Posterior vena cava (tissue), 2 donors: ENCODE data around the gene MZT2A. TPM values are rescaled to one million over a fixed set of nuclear protein-coding genes. Genes with fewer than 3 reads are reported as not detected.
"Not testable (repeated sequence)": the region's sequence is repeated elsewhere in the genome, so short reads cannot be mapped to it uniquely, and the experiment has no call there.

Source experiments
- DNase-seq: peaks from one replicate; pipeline ENCODE4 v3.0.0-alpha.2; 2020; ENCODE audit warnings: low spot score
- intact Hi-C, 2 donors: fragments of 100-400 bp; cut with DNase I; formaldehyde crosslinking; loops; one replicate each; pipeline versions ENCODE4 v1.14.1 to v1.14.2; 2022 to 2023
- total RNA-seq, 2 donors: library from RNA; stranded (reverse); fragmentation: NEBNext Ultra II Directional; extraction: Animal tissue kit (Norgen Biotek cat#: 25700); gene quantifications; one replicate each; pipeline ENCODE4 v1.2.1, GENCODE V29; 2021
- donor health status: DM: yes; HTN: yes; CAD: no.
- donor health status: DM: yes; HTN: yes; CAD: no.

Gene MZT2A
- total RNA-seq, 2 donors from 2014 or later, result 42.8 to 44.5 TPM

DNA sequence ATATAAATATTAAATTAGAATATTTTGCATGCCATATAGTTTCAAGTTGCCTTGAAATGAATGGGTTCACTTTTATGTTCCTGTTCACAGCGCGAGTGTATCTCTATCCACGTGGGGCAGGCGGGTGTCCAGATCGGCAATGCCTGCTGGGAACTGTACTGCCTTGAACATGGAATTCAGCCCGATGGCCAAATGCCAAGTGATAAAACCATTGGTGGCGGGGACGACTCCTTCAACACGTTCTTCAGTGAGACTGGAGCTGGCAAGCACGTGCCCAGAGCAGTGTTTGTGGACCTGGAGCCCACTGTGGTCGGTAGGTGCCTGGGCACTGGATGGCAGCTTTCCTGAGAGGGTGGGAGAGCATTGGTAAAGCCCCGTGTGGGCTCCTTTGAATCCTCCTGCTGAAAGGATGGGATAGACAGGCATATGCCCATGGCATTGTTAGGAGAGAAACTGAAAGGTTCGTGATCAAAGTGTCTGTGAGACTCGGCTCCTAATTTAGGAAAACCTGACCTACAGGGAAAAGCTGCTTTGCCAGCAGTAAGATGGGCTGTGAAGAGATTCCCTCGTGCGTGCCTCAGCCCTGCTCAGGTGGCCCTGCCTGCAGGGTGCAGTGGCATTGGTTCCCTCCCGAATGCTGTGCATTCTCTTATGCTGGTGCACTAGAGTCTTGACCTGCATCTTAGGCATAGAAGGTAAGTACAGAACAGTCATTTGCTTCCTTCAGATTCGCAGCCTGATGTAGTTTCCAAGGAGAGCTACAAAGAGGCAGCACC is 13.9 kb downstream of the MZT2A start:
- not testable (repeated sequence) for DNase-seq
- intact Hi-C loops, result loop anchor here in 1 of 2 donors (10.0 kb wide), 1 partner anchor 517 kb away; no protein-coding TSS in a partner anchor

DNA sequence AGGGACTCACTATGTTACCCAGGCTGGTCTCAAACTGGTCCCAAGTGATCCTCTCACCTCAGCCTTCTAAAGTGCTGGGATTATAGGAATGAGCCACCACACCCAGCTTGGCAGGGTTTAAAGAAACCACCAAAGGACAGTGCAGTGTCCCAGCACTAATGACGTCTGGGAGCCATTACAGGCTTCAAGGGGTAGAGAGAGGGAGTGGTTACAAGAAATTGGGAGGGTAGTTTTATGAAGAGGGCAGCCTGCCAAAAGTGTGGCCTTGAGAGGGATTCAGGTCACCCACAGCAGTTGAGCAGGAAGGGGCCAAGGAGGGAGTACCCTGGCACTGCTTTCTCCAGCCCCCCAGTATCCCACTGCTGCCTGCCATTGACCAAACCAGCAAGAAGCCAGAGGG is 15.0 kb downstream of the MZT2A start:
- intact Hi-C loops, result loop anchor here in 1 of 2 donors (10.0 kb wide), 1 partner anchor 518 kb away; no protein-coding TSS in a partner anchor
- DNase-seq, result not testable (repeated sequence)

DNA sequence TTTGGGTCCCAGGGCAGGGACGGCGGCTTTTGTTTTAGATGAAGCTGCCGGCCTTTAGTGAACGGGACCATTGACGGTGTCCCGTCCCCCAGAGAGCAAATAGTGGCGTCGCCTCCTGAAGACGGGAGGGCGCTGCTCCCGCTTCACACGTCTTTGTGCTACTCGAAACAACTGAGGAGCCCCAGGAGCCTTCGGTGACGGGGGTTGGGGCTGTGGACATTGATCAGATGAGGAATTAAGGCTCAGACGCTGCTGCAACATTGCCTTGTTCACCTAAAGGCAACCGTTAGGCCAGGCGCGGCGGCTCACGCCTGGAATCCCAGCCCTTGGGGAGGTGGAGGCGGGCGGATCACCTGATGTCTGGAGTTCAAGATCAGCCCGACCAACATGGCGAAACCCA is 15.8 kb downstream of the MZT2A start:
- intact Hi-C loops, result loop anchor here in 1 of 2 donors (10.0 kb wide), 1 partner anchor 518 kb away; no protein-coding TSS in a partner anchor
- not testable (repeated sequence) for DNase-seq

DNA sequence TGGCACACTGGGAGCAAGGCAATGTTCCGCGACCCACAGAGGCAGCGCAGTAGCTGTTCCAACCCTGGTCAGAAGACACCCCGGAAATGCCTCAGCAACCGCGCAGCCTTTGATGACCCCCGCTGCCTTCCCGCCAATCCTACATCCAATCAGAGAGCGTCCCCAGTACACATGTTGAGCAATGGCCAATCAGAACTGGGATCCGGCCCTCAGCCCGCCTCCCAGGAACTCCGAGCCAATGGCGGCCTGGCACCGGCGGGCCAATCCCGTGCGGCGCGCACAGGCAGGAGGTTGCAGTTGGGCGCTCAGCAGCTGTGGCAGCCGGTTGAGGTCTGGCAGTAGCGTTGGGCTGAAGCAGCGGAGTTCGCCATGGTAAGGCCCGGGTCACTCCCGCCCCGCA is 16.4 kb downstream of the MZT2A start, which contains the start of gene TUBA3D:
Gene TUBA3D, plus strand, starts transcription at position 289 of the 400 bp plus-strand sequence. Its CDS starts 81 bp downstream, at position 370.
- DNase-seq, result no peak

DNA sequence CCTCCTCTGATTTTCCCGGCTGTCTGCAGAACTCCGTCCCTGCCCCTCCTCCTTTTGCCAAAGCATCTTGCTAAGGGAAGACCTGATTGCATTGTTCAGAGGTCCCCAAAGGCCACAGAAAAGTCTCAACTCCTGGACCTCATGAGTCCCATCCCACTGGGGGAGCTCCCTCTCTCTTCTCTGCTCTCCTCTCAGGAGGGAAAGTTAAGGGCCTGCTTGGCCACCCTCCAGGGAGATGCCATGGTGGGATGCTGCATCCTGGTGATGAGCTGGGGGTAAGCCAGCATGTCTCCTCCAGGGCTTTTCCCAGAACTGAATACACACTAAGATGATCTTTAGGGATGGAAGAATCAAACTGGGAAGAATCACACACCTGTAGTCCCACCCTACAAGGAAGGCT is 18.9 kb downstream of the MZT2A start:
- not testable (repeated sequence) for DNase-seq
- intact Hi-C loops, result loop anchor here in 1 of 2 donors (10.0 kb wide), 1 partner anchor 522 kb away; no protein-coding TSS in a partner anchor

More for the DNA sequence above, 16.4 kb downstream of the MZT2A start, which contains the start of gene TUBA3D:
- intact Hi-C loops, result loop anchor here in 1 of 2 donors (10.0 kb wide), 1 partner anchor 519 kb away; no protein-coding TSS in a partner anchor

DNA sequence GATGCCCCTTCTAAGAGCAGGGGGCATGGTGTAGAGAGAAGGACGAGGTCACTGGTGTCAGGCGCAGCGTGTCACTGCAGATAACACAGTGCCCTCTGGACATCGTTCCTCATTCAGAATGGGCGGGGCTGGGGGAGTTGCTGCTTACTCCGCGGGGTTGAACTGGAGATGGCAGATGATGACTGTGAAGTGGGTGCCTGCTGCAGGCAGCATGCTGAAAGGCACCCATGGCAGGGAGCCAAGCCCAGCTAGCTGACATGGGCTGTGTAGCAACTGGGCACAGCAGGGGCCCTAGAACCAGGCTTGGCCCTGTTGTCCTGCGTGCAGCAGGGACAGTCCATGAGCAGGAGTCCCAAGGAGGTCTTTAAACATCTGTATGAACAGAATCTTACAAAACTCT is 20.6 kb downstream of the MZT2A start:
- intact Hi-C loops, result loop anchor here in 1 of 2 donors (10.0 kb wide), 1 partner anchor 523 kb away; no protein-coding TSS in a partner anchor
- DNase-seq, result not testable (repeated sequence)

DNA sequence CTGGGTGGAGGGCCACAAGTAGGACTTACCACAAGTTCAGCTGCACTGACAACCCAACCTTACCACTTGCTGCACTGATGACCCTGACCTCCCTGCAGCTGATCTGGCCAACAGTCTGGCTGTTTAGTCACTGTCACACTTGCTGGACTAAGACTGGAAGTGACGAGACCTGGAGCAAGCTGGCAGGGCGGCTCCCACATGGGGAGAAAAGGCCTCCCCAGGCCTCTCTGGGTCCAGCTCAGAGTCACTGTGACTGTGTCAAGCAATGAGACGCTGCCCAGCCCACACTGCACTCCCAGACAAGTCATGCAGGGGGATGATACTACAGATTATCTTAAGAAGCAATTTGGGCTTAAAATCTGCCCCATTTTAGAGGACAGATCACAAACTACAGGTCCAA is 21.3 kb downstream of the MZT2A start:
- intact Hi-C loops, result loop anchor here in 1 of 2 donors (10.0 kb wide), 1 partner anchor 524 kb away; no protein-coding TSS in a partner anchor
- not testable (repeated sequence) for DNase-seq

DNA sequence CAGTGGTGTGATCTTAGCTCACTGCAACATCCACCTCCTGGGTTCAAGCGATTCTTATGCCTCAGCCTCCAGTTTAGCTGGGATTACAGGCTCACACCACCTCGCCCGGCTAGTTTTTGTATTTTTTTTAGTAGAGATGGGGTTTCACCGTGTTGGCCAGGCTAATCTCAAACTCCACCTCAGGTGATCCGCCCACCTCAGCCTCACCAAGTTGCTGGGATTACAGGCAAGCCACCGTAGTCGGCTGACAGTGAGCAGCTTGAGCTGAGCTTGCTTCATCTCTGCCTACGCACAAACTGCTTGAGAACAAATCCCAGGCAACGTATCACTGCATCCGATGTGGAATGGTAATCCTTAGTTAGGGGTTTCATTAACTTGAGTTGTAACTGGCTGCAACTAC is 24.5 kb downstream of the MZT2A start:
- intact Hi-C loops, DNase-seq: not testable (repeated sequence)

DNA sequence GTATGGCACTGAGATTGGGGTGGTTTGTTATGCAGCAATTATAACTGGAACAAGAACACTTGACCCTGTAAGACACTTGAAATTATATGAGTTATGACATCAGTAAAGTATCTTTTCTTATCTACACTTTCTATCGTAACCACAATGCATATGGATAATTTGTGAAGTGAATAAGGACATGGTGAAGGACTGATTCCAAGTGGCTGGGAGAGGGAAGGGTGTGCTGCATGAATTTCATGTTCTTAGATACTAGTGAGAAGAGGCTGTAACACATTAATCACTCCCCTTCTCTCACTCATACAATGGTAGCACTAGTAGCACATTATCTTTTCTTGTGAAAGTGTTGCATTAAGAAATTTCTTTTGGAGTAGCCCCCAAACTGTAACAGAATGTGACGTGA is 37.3 kb downstream of the MZT2A start:
- DNase-seq, intact Hi-C loops: not testable (repeated sequence)

DNA sequence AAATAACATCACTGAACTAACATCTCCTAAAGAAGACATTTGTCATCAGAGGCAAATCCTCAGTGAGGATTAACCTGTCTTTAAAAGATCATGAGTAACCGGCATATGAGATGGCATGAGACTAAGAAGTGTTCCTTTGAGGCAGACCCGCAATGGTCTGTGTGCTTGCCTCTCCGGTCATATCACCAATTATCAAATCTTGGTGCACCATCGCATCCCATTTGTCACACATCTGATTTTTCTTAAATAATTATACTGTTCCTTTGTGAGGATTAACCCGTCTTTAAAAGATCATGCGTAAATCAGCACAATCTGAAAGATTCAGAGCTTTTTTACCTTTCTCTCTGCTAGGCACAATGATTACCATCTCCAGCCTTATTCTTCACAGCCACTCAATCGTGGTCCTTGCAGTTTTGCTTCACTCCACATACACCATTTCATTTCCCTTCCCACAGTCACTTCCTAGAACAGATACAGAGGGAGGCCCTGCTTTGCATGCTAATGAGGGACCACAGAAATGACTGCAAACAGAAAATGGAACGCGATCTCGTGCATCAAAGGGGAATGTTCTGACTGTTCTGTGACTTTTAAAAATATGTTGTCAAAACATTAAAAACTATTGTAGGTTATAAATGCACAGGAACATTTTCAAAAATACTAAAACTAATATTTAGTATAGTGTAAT is 40.8 kb downstream of the MZT2A start:
- intact Hi-C loops, DNase-seq: not testable (repeated sequence)

DNA sequence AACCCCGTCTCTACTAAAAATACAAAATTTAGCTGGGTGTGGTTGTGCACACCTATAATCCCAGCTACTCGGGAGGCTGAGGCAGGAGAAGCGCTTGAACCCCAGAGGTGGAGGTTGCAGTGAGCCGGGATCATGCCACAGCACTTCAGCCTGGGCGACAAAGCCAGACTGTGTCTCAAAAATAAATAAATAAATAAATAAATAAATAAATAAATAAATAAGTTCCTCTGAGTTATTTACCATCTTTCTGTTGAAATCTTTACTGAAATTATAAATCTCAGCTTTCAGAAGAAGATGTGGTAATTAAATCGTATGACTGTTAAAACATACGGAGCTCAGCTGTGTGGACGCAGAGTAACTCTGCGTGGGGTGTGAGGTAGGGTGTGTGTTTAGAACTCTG is 44.2 kb downstream of the MZT2A start:
- DNase-seq, intact Hi-C loops: not testable (repeated sequence)

DNA sequence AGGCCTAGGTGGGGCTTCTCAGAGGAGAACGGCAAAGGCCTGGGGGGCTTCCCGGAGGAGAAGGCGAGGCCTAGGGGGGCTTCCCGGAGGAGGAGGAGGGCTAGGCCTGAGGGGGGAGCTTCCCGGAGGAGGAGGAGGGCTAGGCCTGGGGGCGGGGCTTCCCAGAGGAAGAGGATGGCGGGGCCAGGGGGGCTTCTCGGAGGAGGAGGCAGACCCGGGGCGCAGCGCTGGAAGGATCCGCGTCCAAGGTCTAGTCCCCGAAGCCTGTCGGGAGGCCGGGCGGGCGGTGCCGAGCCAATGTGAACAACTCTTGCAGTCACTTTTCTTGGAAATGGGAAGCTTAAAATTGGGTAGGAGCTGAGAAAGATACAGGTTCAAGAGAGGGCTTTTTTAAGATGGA is 46.3 kb downstream of the MZT2A start:
- intact Hi-C loops, result no loop called here
- no peak for DNase-seq

DNA sequence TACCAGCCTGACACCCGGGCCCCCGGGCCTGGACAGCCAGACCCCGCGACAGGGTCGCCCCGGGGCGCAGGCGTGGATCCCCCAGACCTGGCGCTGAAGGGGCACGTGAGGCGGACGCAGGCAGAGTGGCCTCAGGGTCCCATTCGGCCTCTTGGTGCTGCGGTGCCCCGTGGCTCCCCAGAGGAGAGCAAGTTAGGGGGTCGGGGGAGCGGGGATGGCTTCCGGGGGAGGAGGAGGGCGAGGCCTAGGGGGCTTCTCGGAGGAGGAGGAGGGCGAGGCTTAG is 46.7 kb downstream of the MZT2A start:
- intact Hi-C loops, DNase-seq: not testable (repeated sequence)

DNA sequence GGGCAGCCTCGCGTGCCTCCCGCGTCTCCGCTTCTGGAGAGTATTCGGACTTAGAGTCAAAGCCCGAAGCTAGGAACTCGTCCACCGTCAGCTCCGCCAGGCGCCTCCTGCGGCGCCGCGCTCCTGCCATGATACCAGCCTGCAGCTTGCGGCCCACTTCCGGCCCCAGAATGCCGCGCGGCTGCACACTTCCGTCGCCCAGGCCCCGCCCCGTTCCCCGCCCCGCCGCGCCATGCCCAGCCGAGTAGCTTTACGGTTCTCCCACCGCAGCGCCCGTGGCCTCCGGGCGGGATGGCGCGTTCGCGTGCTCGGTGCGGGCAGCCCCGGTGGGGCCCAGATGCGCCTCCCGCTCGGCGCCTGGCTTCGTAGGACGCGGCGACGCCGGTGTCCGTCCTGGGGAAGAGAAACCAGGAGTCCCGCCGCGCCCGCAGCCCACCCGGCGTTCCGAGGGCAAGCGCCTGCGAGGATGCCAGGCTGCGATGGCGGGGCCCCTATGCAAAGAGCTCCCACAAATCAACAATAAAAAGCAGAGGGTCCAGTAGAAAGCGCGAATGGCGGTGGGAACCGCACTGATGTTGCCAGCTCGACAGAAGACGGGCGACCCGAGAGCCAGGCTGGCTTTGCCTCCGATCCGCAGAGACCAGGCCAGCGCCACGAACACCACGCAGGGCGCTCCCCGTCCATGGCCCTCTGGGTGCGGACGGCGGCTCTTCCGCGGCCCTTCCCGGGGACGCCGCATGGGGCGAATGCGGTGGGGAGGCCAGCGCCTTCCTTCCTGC is 47.3 kb downstream of the MZT2A start:
- intact Hi-C loops, DNase-seq: not testable (repeated sequence)

DNA sequence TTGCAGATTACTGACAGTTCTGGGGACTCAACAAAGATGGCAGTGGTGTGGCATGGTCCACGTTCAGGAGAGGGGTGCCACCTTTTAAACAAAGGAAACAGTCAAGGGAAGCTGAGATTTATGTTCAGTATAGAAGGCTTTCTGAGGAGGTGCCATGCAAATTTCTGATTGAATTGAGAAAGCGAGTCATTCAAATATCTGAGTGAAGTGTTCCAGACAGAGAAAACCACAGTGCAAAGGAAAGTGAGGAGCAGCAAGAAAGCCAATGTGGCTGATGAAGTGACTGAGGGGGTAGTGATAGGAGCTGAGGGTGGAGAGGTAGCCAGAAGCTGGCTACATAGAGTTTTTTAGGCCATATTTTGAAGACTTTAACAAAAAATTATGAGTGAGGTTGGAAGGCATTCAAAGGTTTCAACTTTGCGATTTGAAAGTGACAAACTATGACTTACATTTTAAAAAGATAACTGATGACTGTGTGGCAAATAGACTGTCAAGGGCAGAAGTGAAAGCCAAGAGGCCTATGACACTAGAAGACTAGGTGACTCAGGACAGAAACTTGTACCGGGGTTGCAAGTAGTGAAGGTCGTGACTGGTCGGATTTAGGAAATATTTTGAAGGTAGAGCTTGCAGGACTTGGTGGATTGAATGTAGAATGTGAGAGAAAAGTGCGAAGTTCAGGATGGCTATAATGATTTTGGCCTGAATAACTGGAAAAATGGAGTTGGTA is 51.3 kb downstream of the MZT2A start:
- intact Hi-C loops, result not testable (repeated sequence)

More for the DNA sequence above, 51.3 kb downstream of the MZT2A start:
- DNase-seq, result not testable (repeated sequence)
